K562 (cell line): ENCODE results near the gene NOLC1. TPM values are rescaled to one million over a fixed set of nuclear protein-coding genes. Genes with fewer than 3 reads are reported as not detected.
A peak's percentile ranks its signal among the peaks of the same experiment; 100 is the strongest.

Source experiments
- CBX3 ChIP-seq, 2 experiments: IDR thresholded peaks; 1 replicate in 1 of 2; 2 replicates in 1 of 2; pipeline ENCODE4 v1.6.1; 2012; ENCODE audit warnings: inconsistent platforms in 2 of 2, low read length in 2 of 2, borderline replicate concordance in 1 of 2, control low read depth in 1 of 2
- CREB3 ChIP-seq: fragments of 450-650 bp; conservative IDR thresholded peaks from 2 replicates; pipeline ENCODE4 v1.6.1; 2016; ENCODE audit warnings: missing genetic modification characterization, low read depth, mild to moderate bottlenecking, missing compliant biosample characterization, moderate library complexity
- JUNB ChIP-seq: fragments of 450-650 bp; formaldehyde crosslinking; conservative IDR thresholded peaks from 2 replicates; pipeline ENCODE4 v1.4.0; 2020; ENCODE audit warnings: mild to moderate bottlenecking
- KDM1A ChIP-seq, 2 experiments: fragments of 450-650 bp; IDR thresholded peaks; 2 replicates each; pipeline ENCODE4 v1.6.1; 2016; ENCODE audit warnings: mild to moderate bottlenecking in 2 of 2
- POLR2A ChIP-seq: fragments of 450-650 bp; conservative IDR thresholded peaks from 2 replicates; pipeline ENCODE4 v1.6.1; 2016
- RB1 ChIP-seq: fragments of 450-650 bp; IDR thresholded peaks from 2 replicates; pipeline ENCODE4 v1.6.1; 2017; ENCODE audit warnings: low read depth, mild to moderate bottlenecking
- RERE ChIP-seq: sonication (generic); formaldehyde crosslinking; IDR thresholded peaks from 2 replicates; pipeline ENCODE4 v1.8.0; 2023; ENCODE audit warnings: missing genetic modification reagents, mild to moderate bottlenecking, borderline replicate concordance
- SMARCC2 ChIP-seq: fragments of 450-650 bp; IDR thresholded peaks from 2 replicates; pipeline ENCODE4 v1.6.1; 2017; ENCODE audit warnings: antibody characterized with exemption, moderate library complexity, mild to moderate bottlenecking, low read depth
- ZKSCAN8 ChIP-seq: fragments of 200-800 bp; sonication (Bioruptor generic); IDR thresholded peaks from 2 replicates; pipeline ENCODE4 v1.6.1; 2016; ENCODE audit warnings: missing genetic modification characterization, missing compliant biosample characterization
- ZNF561 ChIP-seq: fragments of 450-650 bp; formaldehyde crosslinking; conservative IDR thresholded peaks from 2 replicates; pipeline ENCODE4 v1.4.0; 2020; ENCODE audit warnings: mild to moderate bottlenecking, moderate library complexity
- ZNF79 ChIP-seq: fragments of 250-450 bp; sonication (Bioruptor Pico); IDR thresholded peaks from 2 replicates; pipeline ENCODE4 v1.4.0; 2020; ENCODE audit warnings: low read depth, mild to moderate bottlenecking, moderate library complexity
- polyA plus RNA-seq, 8 experiments: library from polyadenylated mRNA; depleted of rRNA in 4 of 8; stranded (reverse) in 5 of 8; unstranded in 3 of 8; fragments of >200 nt; fragmentation: Nextera tagmentation in 2 of 8; fragmentation: Illumina TruSeq in 1 of 8; extraction: Ambion mirVana in 2 of 8; extraction: Trizol in 1 of 8; gene quantifications; 2 replicates each; pipeline versions ENCODE4 v1.2.1 to v1.2.3, GENCODE V29; 2011 to 2014; ENCODE audit warnings: inconsistent platforms in 1 of 8, missing spikeins in 1 of 8
- total RNA-seq, 7 experiments: library from RNA; depleted of rRNA in 6 of 7; stranded (reverse); fragments of >200 nt in 6 of 7; fragmentation: Illumina TruSeq in 2 of 7; extraction: Trizol in 2 of 7; gene quantifications; 2 replicates each; pipeline versions ENCODE4 v1.2.1 to v1.2.3, GENCODE V29; 2011 to 2021; ENCODE audit warnings: low replicate concordance in 1 of 7
- TF ChIP-seq, protein P1 (sequence below): fragments of 250-450 bp; sonication (Bioruptor Pico); IDR thresholded peaks from 2 replicates; pipeline ENCODE4 v1.8.0; 2022; ENCODE audit warnings: moderate library complexity, mild to moderate bottlenecking, inconsistent platforms
- TF ChIP-seq, protein P2 (sequence below): fragments of 450-650 bp; IDR thresholded peaks from 2 replicates; pipeline ENCODE4 v1.6.1; 2014; ENCODE audit warnings: low read depth, mild to moderate bottlenecking, moderate library complexity, borderline replicate concordance
- TF ChIP-seq, protein P3 (sequence below): fragments of 250-450 bp; sonication (Bioruptor Pico); IDR thresholded peaks from 2 replicates; pipeline ENCODE4 v1.8.0; 2021; ENCODE audit warnings: borderline replicate concordance, mild to moderate bottlenecking, moderate library complexity; ENCODE audit not compliant: poor library complexity, severe bottlenecking
- TF ChIP-seq, protein P4 (sequence below): fragments of 450-650 bp; formaldehyde crosslinking; IDR thresholded peaks from 2 replicates; pipeline ENCODE4 v1.4.0; 2022; ENCODE audit warnings: mild to moderate bottlenecking, moderate library complexity

Gene NOLC1
- total and polyA plus RNA-seq, 9 of the 15 experiments (the other 6 are each of a cell fraction or from before 2014, with no cell fraction given) = 102 to 310 (median 165) TPM

GRCh38 chr10:102151774-102152544, at the start of gene NOLC1 (continued):
- TF ChIP-seq, protein P1, sequence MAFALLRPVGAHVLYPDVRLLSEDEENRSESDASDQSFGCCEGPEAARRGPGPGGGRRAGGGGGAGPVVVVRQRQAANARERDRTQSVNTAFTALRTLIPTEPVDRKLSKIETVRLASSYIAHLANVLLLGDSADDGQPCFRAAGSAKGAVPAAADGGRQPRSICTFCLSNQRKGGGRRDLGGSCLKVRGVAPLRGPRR (CRISPR knock-in tag) = no peak
- TF ChIP-seq RB1 = peak; percentile 99
- no peak for TF ChIP-seq ZNF561 (CRISPR knock-in tag)
- TF ChIP-seq RERE = no peak
- peak; percentile 94 for TF ChIP-seq POLR2A
- TF ChIP-seq, protein P2, sequence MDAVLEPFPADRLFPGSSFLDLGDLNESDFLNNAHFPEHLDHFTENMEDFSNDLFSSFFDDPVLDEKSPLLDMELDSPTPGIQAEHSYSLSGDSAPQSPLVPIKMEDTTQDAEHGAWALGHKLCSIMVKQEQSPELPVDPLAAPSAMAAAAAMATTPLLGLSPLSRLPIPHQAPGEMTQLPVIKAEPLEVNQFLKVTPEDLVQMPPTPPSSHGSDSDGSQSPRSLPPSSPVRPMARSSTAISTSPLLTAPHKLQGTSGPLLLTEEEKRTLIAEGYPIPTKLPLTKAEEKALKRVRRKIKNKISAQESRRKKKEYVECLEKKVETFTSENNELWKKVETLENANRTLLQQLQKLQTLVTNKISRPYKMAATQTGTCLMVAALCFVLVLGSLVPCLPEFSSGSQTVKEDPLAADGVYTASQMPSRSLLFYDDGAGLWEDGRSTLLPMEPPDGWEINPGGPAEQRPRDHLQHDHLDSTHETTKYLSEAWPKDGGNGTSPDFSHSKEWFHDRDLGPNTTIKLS = peak; percentile 83
- TF ChIP-seq, protein P3, sequence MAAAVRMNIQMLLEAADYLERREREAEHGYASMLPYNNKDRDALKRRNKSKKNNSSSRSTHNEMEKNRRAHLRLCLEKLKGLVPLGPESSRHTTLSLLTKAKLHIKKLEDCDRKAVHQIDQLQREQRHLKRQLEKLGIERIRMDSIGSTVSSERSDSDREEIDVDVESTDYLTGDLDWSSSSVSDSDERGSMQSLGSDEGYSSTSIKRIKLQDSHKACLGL (CRISPR knock-in tag) = peak; percentile 57
- TF ChIP-seq CBX3 (IDR thresholded peaks at IDR 0.05; ENCODE audit: borderline replicate concordance in 1 of 2, low read length in 2 of 2) = no peak; a peak in 1 of 3 replicates
- no peak for TF ChIP-seq SMARCC2
- TF ChIP-seq KDM1A (IDR thresholded peaks at IDR 0.05) = no peak
- TF ChIP-seq CREB3 = no peak
- no peak for TF ChIP-seq ZKSCAN8 (CRISPR knock-in tag)
- TF ChIP-seq, protein P4, sequence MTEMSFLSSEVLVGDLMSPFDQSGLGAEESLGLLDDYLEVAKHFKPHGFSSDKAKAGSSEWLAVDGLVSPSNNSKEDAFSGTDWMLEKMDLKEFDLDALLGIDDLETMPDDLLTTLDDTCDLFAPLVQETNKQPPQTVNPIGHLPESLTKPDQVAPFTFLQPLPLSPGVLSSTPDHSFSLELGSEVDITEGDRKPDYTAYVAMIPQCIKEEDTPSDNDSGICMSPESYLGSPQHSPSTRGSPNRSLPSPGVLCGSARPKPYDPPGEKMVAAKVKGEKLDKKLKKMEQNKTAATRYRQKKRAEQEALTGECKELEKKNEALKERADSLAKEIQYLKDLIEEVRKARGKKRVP (CRISPR knock-in tag) = no peak
- no peak for TF ChIP-seq JUNB
- no peak for TF ChIP-seq ZNF79 (CRISPR knock-in tag)
